HepG2 (cell line): ENCODE results near the gene ARHGAP21. TPM values are rescaled to one million over a fixed set of nuclear protein-coding genes. Genes with fewer than 3 reads are reported as not detected.

ENCODE experiments used
- ATAC-seq: fragments of 200-7000 bp; cut with Tn5 transposase; 3 replicates; pipeline ENCODE4 v1.9.1; 2020; ENCODE audit warnings: mild to moderate bottlenecking, moderate library complexity
- BruUV-seq: library from RNA; stranded (reverse); fragments of 400-500 nt; replicated peaks from 2 replicates; lab custom pipeline; 2021; lab: Mats Ljungman, UMichigan
- CTCF ChIA-PET: fragments of 300-600 bp; formaldehyde crosslinking; extraction: SDS; loops from one replicate; lab custom pipeline; 2021; ENCODE audit warnings: low total read pairs, inconsistent platforms, low intra/inter-chr PET ratio; lab: Yijun Ruan, JAX
- POLR2A ChIA-PET: fragments of 350-600 bp; sonication (Branson Sonifier 250); formaldehyde crosslinking; loops from one replicate; lab custom pipeline; 2020; ENCODE audit warnings: antibody characterized with exemption, inconsistent platforms; lab: Yijun Ruan, JAX
- DNase-seq: peaks from one replicate; pipeline ENCODE4 v3.0.0-alpha.2; 2015; ENCODE audit warnings: low spot score
- FAIRE-seq: peaks from 3 replicates; lab custom pipeline; 2011; peaks lifted over from hg19 to GRCh38; lab: Jason Lieb, UNC
- H2AFZ ChIP-seq: one replicate; pipeline ENCODE4 v1.6.1; 2011; ENCODE audit warnings: low read length, inconsistent platforms
- H3K27ac ChIP-seq: fragments of 300-600 bp; 3 replicates; pipeline ENCODE4 v1.8.0; 2011; ENCODE audit warnings: mixed run types, mild to moderate bottlenecking, mixed read lengths, low read length, inconsistent platforms; ENCODE audit not compliant: insufficient read depth; ENCODE audit errors: extremely low read length
- H3K27me3 ChIP-seq, 2 experiments: fragments of 200-600 bp in 1 of 2; 2 replicates in 1 of 2; 3 replicates in 1 of 2; pipeline versions ENCODE4 v1.6.0 to v1.8.0; 2011; ENCODE audit warnings: low read length in 2 of 2, mild to moderate bottlenecking in 2 of 2, moderate library complexity in 2 of 2, inconsistent platforms in 1 of 2; ENCODE audit not compliant: insufficient read depth in 2 of 2, control insufficient read depth in 1 of 2
- H3K36me3 ChIP-seq, 2 experiments: fragments of 200-600 bp in 1 of 2; replicated peaks in 1 of 2; 2 replicates in 1 of 2; 3 replicates in 1 of 2; pipeline versions ENCODE4 v1.5.1 to v1.8.0; 2011; ENCODE audit warnings: low read length in 2 of 2, inconsistent platforms in 1 of 2; ENCODE audit not compliant: insufficient read depth in 2 of 2, control insufficient read depth in 1 of 2
- H3K4me1 ChIP-seq: 2 replicates; pipeline ENCODE4 v1.5.1; 2012; ENCODE audit warnings: low read length, inconsistent platforms; ENCODE audit not compliant: insufficient read depth
- H3K4me2 ChIP-seq: 2 replicates; pipeline ENCODE4 v1.6.0; 2011; ENCODE audit warnings: low read depth, low read length, inconsistent platforms
- H3K4me3 ChIP-seq, 3 experiments: fragments of 200-600 bp in 1 of 3; sonication (generic), shearing (Covaris generic) in 1 of 3; replicated peaks in 1 of 3; 2 replicates each; pipeline ENCODE4 v1.5.1; 2011 to 2016; ENCODE audit warnings: low read length in 3 of 3, inconsistent platforms in 2 of 3, low read depth in 2 of 3, mild to moderate bottlenecking in 2 of 3, control low read depth in 1 of 3, mixed read lengths in 1 of 3; ENCODE audit not compliant: insufficient read depth in 1 of 3
- H3K79me2 ChIP-seq: one replicate; pipeline ENCODE4 v1.6.1; 2011; ENCODE audit warnings: low read length, inconsistent platforms; ENCODE audit not compliant: insufficient read depth
- H3K9ac ChIP-seq: 2 replicates; pipeline ENCODE4 v1.6.0; 2011; ENCODE audit warnings: mild to moderate bottlenecking, low read depth, low read length, inconsistent platforms; ENCODE audit not compliant: insufficient read depth
- H3K9me3 ChIP-seq: 2 replicates; pipeline ENCODE4 v1.5.1; 2012; ENCODE audit warnings: mild to moderate bottlenecking, low read length
- H4K20me1 ChIP-seq: 2 replicates; pipeline ENCODE4 v1.6.0; 2011; ENCODE audit warnings: inconsistent platforms, mild to moderate bottlenecking, low read length, moderate library complexity; ENCODE audit not compliant: insufficient read depth
- ARID5B ChIP-seq: IDR thresholded peaks from 2 replicates; pipeline ENCODE4 v1.4.0; 2020; ENCODE audit warnings: mild to moderate bottlenecking, missing genetic modification reagents
- CEBPB ChIP-seq: IDR thresholded peaks from 2 replicates; pipeline ENCODE4 v1.6.1; 2011; ENCODE audit warnings: low read depth, low read length, improper control_type of control experiment, borderline replicate concordance
- CEBPG ChIP-seq: IDR thresholded peaks from 2 replicates; pipeline ENCODE4 v1.6.1; 2016
- GATAD2A ChIP-seq: IDR thresholded peaks from 2 replicates; pipeline ENCODE4 v1.6.1; 2016
- MATR3 ChIP-seq: sonication (generic); formaldehyde crosslinking; IDR thresholded peaks from 2 replicates; pipeline ENCODE4 v1.4.0; 2020; ENCODE audit warnings: missing genetic modification reagents
- SOX13 ChIP-seq, 3 experiments: fragments of 450-650 bp in 1 of 3; sonication (generic) in 1 of 3; formaldehyde crosslinking in 1 of 3; IDR thresholded peaks in 2 of 3; conservative IDR thresholded peaks in 1 of 3; 2 replicates each; pipeline versions ENCODE4 v1.5.0 to v1.6.1; 2016 to 2020; ENCODE audit warnings: antibody characterized with exemption in 1 of 3, mild to moderate bottlenecking in 1 of 3, missing compliant biosample characterization in 1 of 3, missing genetic modification reagents in 1 of 3, moderate library complexity in 1 of 3
- SOX5 ChIP-seq: IDR thresholded peaks from 2 replicates; pipeline ENCODE4 v1.6.1; 2016; ENCODE audit warnings: borderline replicate concordance
- ZNF607 ChIP-seq: sonication (generic); formaldehyde crosslinking; IDR thresholded peaks from 2 replicates; pipeline ENCODE4 v1.5.1; 2020; ENCODE audit warnings: missing genetic modification reagents, mild to moderate bottlenecking, borderline replicate concordance
- ZNF780A ChIP-seq: sonication (generic); formaldehyde crosslinking; IDR thresholded peaks from 2 replicates; pipeline ENCODE4 v1.8.0; 2022; ENCODE audit warnings: mild to moderate bottlenecking, missing genetic modification reagents, moderate library complexity
- WGBS: methylation state at CpG from one replicate; pipeline ENCODE4 v1.1.6; 2017; ENCODE audit warnings: low lambda C conversion rate; 5-methylcytosine and 5-hydroxymethylcytosine counted together
- in situ Hi-C: cut with HindIII; loops from 2 replicates; pipeline ENCODE4 v1.10.0; 2017; ENCODE audit warnings: low pct_unique_long_range_greater_than_20kb; ENCODE audit not compliant: extremely low pct_ligation_motif_present
- intact Hi-C: fragments of 100-400 bp; cut with micrococcal nuclease; formaldehyde crosslinking; loops from one replicate; pipeline ENCODE4 v1.10.0; 2022; ENCODE audit not compliant: unreplicated experiment
- polyA plus RNA-seq, 8 experiments: library from polyadenylated mRNA; depleted of rRNA in 3 of 8; stranded (reverse) in 7 of 8; unstranded in 1 of 8; fragments of >200 nt; fragmentation: Illumina TruSeq in 4 of 8; extraction: Trizol in 4 of 8; gene quantifications; 2 replicates each; pipeline versions ENCODE4 v1.2.1 to v1.2.3, GENCODE V29; 2011 to 2016; ENCODE audit warnings: low read depth in 4 of 8, missing spikeins in 1 of 8, mixed read lengths in 1 of 8; ENCODE audit not compliant: insufficient read depth in 1 of 8
- total RNA-seq, 5 experiments: library from RNA; depleted of rRNA; stranded (reverse); fragments of >200 nt; fragmentation: Illumina TruSeq; extraction: Trizol; gene quantifications; 2 replicates each; pipeline ENCODE4 v1.2.3, GENCODE V29; 2016; ENCODE audit warnings: low read depth in 1 of 5

Gene ARHGAP21
- total and polyA plus RNA-seq, 2 of the 13 experiments (the other 11 are each of a cell fraction or from before 2014, with no cell fraction given), result 23.9 to 26.6 TPM

- no TSS peak for BruUV-seq
- Histone ChIP-seq H3K36me3 (peaks cover 0 to 4% of the 10 kb centered on the region in 2 experiments; a peak in 1 of 5 replicates), H3K9ac (peak overlapping the region; percentile 85), H4K20me1 (peaks cover 21% of the 10 kb centered on the region), H3K79me2 (peaks cover 74% of the 10 kb centered on the region), H3K4me1 (peaks cover 47% of the 10 kb centered on the region), H3K4me3 (peak overlapping the region; percentile 66 to 84 (median 81); a peak in 5 of 6 replicates), H3K9me3 (no peaks in the 10 kb centered on the region), H3K4me2 (peak overlapping the region; percentile 87), H3K27me3 (no peaks in the 10 kb centered on the region)
- intact Hi-C loops (loop anchor here (2.0 to 5.0 kb wide), 2 partner anchors 77 to 297 kb away; partner anchors contain the start of genes ENKUR and THNSL1), in situ Hi-C loops (loop anchor here (10.0 kb wide), 1 partner anchor 295 kb away; the partner anchor contains the start of genes ENKUR and THNSL1)
- CTCF ChIA-PET, result no interaction called here
- WGBS, result 0% methylated on average over 2 of the region's 2 CpGs
- no peak for ATAC-seq
- no peak for DNase-seq
- FAIRE-seq, result no peak
- no peak for TF ChIP-seq ZNF780A (CRISPR knock-in tag)
- TF ChIP-seq CEBPB, result peak; percentile 72; the same call in 1 of the 2 replicates
- no peak for TF ChIP-seq SOX13 (IDR thresholded peaks at IDR 0.05)
- TF ChIP-seq SOX13 (CRISPR knock-in tag; conservative IDR thresholded peaks at IDR 0.05 in 1 of 2, IDR thresholded peaks at IDR 0.05 in 1 of 2), result peak in 1 of 2 experiments; percentile 43; a peak in 2 of 4 replicates
- peak; percentile 86 for TF ChIP-seq CEBPG (CRISPR knock-in tag)
- no peak for TF ChIP-seq MATR3 (CRISPR knock-in tag)
- TF ChIP-seq ARID5B (CRISPR knock-in tag), result 0 out of 2 replicates have a peak, but pooled peaks have one; percentile 23
- TF ChIP-seq SOX5 (CRISPR knock-in tag), result 0 out of 2 replicates have a peak, but pooled peaks have one; percentile 18
- TF ChIP-seq GATAD2A (CRISPR knock-in tag), result 0 out of 2 replicates have a peak, but pooled peaks have one; percentile 16
- TF ChIP-seq ZNF607, result no peak
- TF ChIP-seq, all 625 proteins: peak for 6
- Histone ChIP-seq H2AFZ (no peak overlapping the region), H3K27ac (no peak overlapping the region)
- POLR2A ChIA-PET, result no interaction called here
Observed at GRCh38 chr10:24720096-24720495, 3.6 kb downstream of the ARHGAP21 start.
